GM23338 (cell line): Measurements from ENCODE around the gene KRTAP4-4. TPM values are rescaled to one million over a fixed set of nuclear protein-coding genes. Genes with fewer than 3 reads are reported as not detected.

Source experiments
- ATAC-seq: fragments of 200-7000 bp; cut with Tn5 transposase; 3 replicates; pipeline ENCODE4 v1.9.1; 2020
- DNase-seq: peaks from one replicate; pipeline ENCODE4 v3.0.0-alpha.2; 2015; ENCODE audit warnings: low spot score
- H2AFZ ChIP-seq: fragments of 200-600 bp; sonication (generic); 2 replicates; pipeline ENCODE4 v1.8.0; 2016; ENCODE audit warnings: antibody characterized with exemption, mild to moderate bottlenecking, moderate library complexity
- H3F3A ChIP-seq: fragments of 200-600 bp; sonication (generic); replicated peaks from 2 replicates; pipeline ENCODE4 v1.8.0; 2017; ENCODE audit warnings: antibody characterized with exemption, mixed run types, low read depth
- H3K27ac ChIP-seq: fragments of 200-600 bp; sonication (generic); 2 replicates; pipeline ENCODE4 v1.6.1; 2016; ENCODE audit warnings: low read depth
- H3K27me3 ChIP-seq: fragments of 200-600 bp; sonication (generic); 2 replicates; pipeline ENCODE4 v1.8.0; 2016; ENCODE audit warnings: mild to moderate bottlenecking, mixed run types, moderate library complexity; ENCODE audit not compliant: insufficient read depth
- H3K36me3 ChIP-seq: fragments of 200-600 bp; sonication (generic); 2 replicates; pipeline ENCODE4 v1.8.0; 2016; ENCODE audit warnings: mild to moderate bottlenecking; ENCODE audit not compliant: insufficient read depth
- H3K4me1 ChIP-seq: fragments of 200-600 bp; sonication (generic); 2 replicates; pipeline ENCODE4 v1.8.0; 2016; ENCODE audit warnings: mild to moderate bottlenecking, moderate library complexity; ENCODE audit not compliant: insufficient read depth
- H3K4me2 ChIP-seq: fragments of 200-600 bp; sonication (generic); 2 replicates; pipeline ENCODE4 v1.7.1; 2017; ENCODE audit warnings: mixed run types
- H3K4me3 ChIP-seq: fragments of 200-600 bp; sonication (generic); 2 replicates; pipeline ENCODE4 v1.6.1; 2016; ENCODE audit warnings: mixed run types
- H3K79me2 ChIP-seq: fragments of 200-600 bp; sonication (generic); replicated peaks from 2 replicates; pipeline ENCODE4 v1.8.0; 2017; ENCODE audit warnings: mild to moderate bottlenecking; ENCODE audit not compliant: insufficient read depth
- H3K9me2 ChIP-seq: fragments of 200-600 bp; sonication (generic); 2 replicates; pipeline ENCODE4 v1.8.0; 2017; ENCODE audit not compliant: insufficient read depth
- H4K20me1 ChIP-seq: fragments of 200-600 bp; sonication (generic); replicated peaks from 2 replicates; pipeline ENCODE4 v1.8.0; 2017; ENCODE audit warnings: mild to moderate bottlenecking; ENCODE audit not compliant: insufficient read depth
- H3K27ac Mint-ChIP-seq: 2 replicates; pipeline ENCODE4 v1.8.0; 2020; ENCODE audit warnings: inconsistent platforms, mild to moderate bottlenecking, moderate library complexity, mixed read lengths
- H3K27me3 Mint-ChIP-seq: 3 replicates; pipeline ENCODE4 v1.8.0; 2022; ENCODE audit warnings: low read depth, mild to moderate bottlenecking, moderate library complexity, mixed read lengths, inconsistent platforms; ENCODE audit not compliant: insufficient read depth, poor library complexity
- H3K36me3 Mint-ChIP-seq: 3 replicates; pipeline ENCODE4 v1.8.0; 2021; ENCODE audit warnings: low read depth, mild to moderate bottlenecking, inconsistent platforms, moderate library complexity, mixed read lengths
- H3K4me1 Mint-ChIP-seq: 3 replicates; pipeline ENCODE4 v1.8.0; 2020; ENCODE audit warnings: mild to moderate bottlenecking, inconsistent platforms, mixed read lengths
- H3K4me3 Mint-ChIP-seq: 3 replicates; pipeline ENCODE4 v1.8.0; 2021; ENCODE audit warnings: moderate library complexity, mild to moderate bottlenecking, inconsistent platforms, mixed read lengths
- H3K9me3 Mint-ChIP-seq: 3 replicates; pipeline ENCODE4 v1.8.0; 2020; ENCODE audit warnings: moderate library complexity, mild to moderate bottlenecking, inconsistent platforms, mixed read lengths
- CREB1 ChIP-seq: fragments of 250-450 bp; sonication (Bioruptor Pico); IDR thresholded peaks from 2 replicates; pipeline ENCODE4 v1.5.0; 2020; ENCODE audit warnings: low read depth, mild to moderate bottlenecking, moderate library complexity
- CTCF ChIP-seq, 2 experiments: fragments of 200-600 bp in 1 of 2; sonication (generic) in 1 of 2; conservative IDR thresholded peaks; 2 replicates each; pipeline versions ENCODE4 v1.5.1 to v1.6.1; 2016 to 2017; ENCODE audit warnings: antibody characterized with exemption in 2 of 2, low read depth in 2 of 2, mild to moderate bottlenecking in 2 of 2, moderate library complexity in 1 of 2
- ETS1 ChIP-seq: IDR thresholded peaks from 2 replicates; pipeline ENCODE4 v1.6.1; 2016; ENCODE audit warnings: antibody characterized with exemption
- EZH2 ChIP-seq: fragments of 200-600 bp; sonication (generic); IDR thresholded peaks from one replicate; pipeline ENCODE4 v1.8.0; 2017; ENCODE audit warnings: antibody characterized with exemption, mild to moderate bottlenecking, low read depth; ENCODE audit not compliant: unreplicated experiment
- EZH2phosphoT487 ChIP-seq: fragments of 200-600 bp; sonication (generic); IDR thresholded peaks from one replicate; pipeline ENCODE4 v1.8.1; 2018; ENCODE audit warnings: antibody characterized with exemption; ENCODE audit not compliant: unreplicated experiment
- JUNB ChIP-seq: IDR thresholded peaks from one replicate; pipeline ENCODE4 v1.6.1; 2016; ENCODE audit warnings: antibody characterized with exemption; ENCODE audit not compliant: unreplicated experiment
- NANOG ChIP-seq: IDR thresholded peaks from 2 replicates; pipeline ENCODE4 v1.6.1; 2016; ENCODE audit warnings: antibody characterized with exemption, borderline replicate concordance
- POLR2AphosphoS5 ChIP-seq: IDR thresholded peaks from 2 replicates; pipeline ENCODE4 v1.6.1; 2016; ENCODE audit warnings: antibody characterized with exemption, low read depth
- REST ChIP-seq: IDR thresholded peaks from one replicate; pipeline ENCODE4 v1.6.1; 2018; ENCODE audit warnings: antibody characterized with exemption; ENCODE audit not compliant: unreplicated experiment
- STAT1 ChIP-seq: IDR thresholded peaks from one replicate; pipeline ENCODE4 v1.6.1; 2016; ENCODE audit warnings: antibody characterized with exemption; ENCODE audit not compliant: unreplicated experiment
- ZNF114 ChIP-seq: fragments of 250-450 bp; sonication (Bioruptor Pico); IDR thresholded peaks from 2 replicates; pipeline ENCODE4 v1.5.0; 2020; ENCODE audit warnings: mild to moderate bottlenecking, moderate library complexity
- ZNF331 ChIP-seq: fragments of 250-450 bp; sonication (Bioruptor Pico); IDR thresholded peaks from 2 replicates; pipeline ENCODE4 v1.5.0; 2020; ENCODE audit warnings: low read depth, mild to moderate bottlenecking, moderate library complexity
- ZNF462 ChIP-seq: fragments of 250-450 bp; sonication (Bioruptor Pico); IDR thresholded peaks from 2 replicates; pipeline ENCODE4 v1.5.0; 2020; ENCODE audit warnings: mild to moderate bottlenecking, moderate library complexity
- polyA plus RNA-seq: library from polyadenylated mRNA; unstranded; fragments of >200 nt; fragmentation: Nextera tagmentation; extraction: Ambion mirVana; gene quantifications from 2 replicates; pipeline ENCODE4 v1.2.1, GENCODE V29; 2016
- total RNA-seq: library from RNA; depleted of rRNA; stranded (reverse); fragments of >200 nt; shearing (Covaris generic); gene quantifications from 2 replicates; pipeline ENCODE4 v1.2.3, GENCODE V29; 2014

Gene KRTAP4-4
- total and polyA plus RNA-seq, 2 experiments from 2014 or later: not detected

GRCh38 chr17:41168121-41168520 is 7.6 kb upstream of the KRTAP4-4 start, which contains the start of gene KRTAP4-3:
Gene KRTAP4-3, minus strand, starts transcription at chr17:41168221. Its CDS starts 49 bp downstream, at chr17:41168172.
- Histone ChIP-seq H3F3A (no peaks in the 10 kb centered on the region), H3K27me3 (no peaks in the 10 kb centered on the region), H3K4me3 (no peak within 1 kb of the TSS), H3K36me3 (no peaks in the 10 kb centered on the region), H3K27ac (no peak within 1 kb of the TSS), H2AFZ (no peak within 1 kb of the TSS), H3K4me2 (no peak within 1 kb of the TSS), H3K79me2 (no peaks in the 10 kb centered on the region), H4K20me1 (no peaks in the 10 kb centered on the region), H3K9me2 (no peaks in the 10 kb centered on the region), H3K4me1 (no peaks in the 10 kb centered on the region)
- Mint-ChIP-seq H3K27me3 (peaks cover 2% of the 10 kb centered on the region), H3K9me3 (no peaks in the 10 kb centered on the region; the same call in 2 of the 3 replicates), H3K36me3 (no peaks in the 10 kb centered on the region), H3K4me3 (no peak within 1 kb of the TSS), H3K27ac (no peak within 1 kb of the TSS), H3K4me1 (peaks cover 2% of the 10 kb centered on the region; the same call in 1 of the 3 replicates)
- no peak for TF ChIP-seq CTCF (conservative IDR thresholded peaks at IDR 0.05; ENCODE audit: low read depth in 2 of 2)
- no peak for TF ChIP-seq NANOG
- no peak for TF ChIP-seq ZNF114
- TF ChIP-seq POLR2AphosphoS5: no peak
- no peak for TF ChIP-seq ZNF462 (CRISPR knock-in tag)
- TF ChIP-seq STAT1: no peak
- TF ChIP-seq REST: no peak
- no peak for TF ChIP-seq EZH2
- TF ChIP-seq CREB1 (CRISPR knock-in tag): no peak
- no peak for TF ChIP-seq ETS1
- no peak for TF ChIP-seq EZH2phosphoT487
- TF ChIP-seq ZNF331 (CRISPR knock-in tag): no peak
- TF ChIP-seq JUNB: no peak
- DNase-seq (no peak), ATAC-seq (no peak)
